ENCODE measurements around the gene CD33.

GRCh38 chr19:51282335-51282734 is 57.5 kb downstream of the CD33 start:
- TF ChIP-seq REST (IDR thresholded peaks at IDR 0.05; ENCODE audit: insufficient read depth in 1 of 2, low read depth in 2 of 2, low read length in 1 of 2) (no peak), POLR2AphosphoS5 (IDR thresholded peaks at IDR 0.05; ENCODE audit: low read depth, low read length) (no peak), CTCF (IDR thresholded peaks at IDR 0.05) (no peak), SIN3A (IDR thresholded peaks at IDR 0.05; ENCODE audit: borderline replicate concordance, insufficient read depth, low read depth, low read length) (no peak), TCF7L2 (IDR thresholded peaks at IDR 0.05; ENCODE audit: low read depth, low read length) (no peak)

All from Panc1 (cell line).